ENCODE measurements around the gene PNCK.

DNA sequence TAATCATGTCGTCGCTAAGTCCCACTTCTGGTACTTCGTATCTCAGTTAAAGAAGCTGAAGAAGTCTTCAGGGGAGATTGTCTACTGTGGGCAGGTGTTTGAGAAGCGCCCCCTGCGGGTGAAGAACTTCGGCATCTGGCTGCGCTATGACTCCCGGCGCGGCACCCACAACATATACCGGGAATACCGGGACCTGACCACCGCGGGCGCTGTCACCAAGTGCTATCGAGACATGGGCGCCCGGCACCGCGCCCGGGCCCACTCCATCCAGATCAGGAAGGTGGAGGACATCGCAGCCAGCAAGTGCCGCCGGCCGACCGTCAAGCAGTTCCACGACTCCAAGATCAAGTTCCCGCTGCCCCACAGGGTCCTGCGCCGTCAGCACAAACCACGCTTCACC, 11.3 kb downstream of the PNCK start:
- TF ChIP-seq SNAI2 (CRISPR knock-in tag; IDR thresholded peaks at IDR 0.05) (no peak), PATZ1 (CRISPR knock-in tag; IDR thresholded peaks at IDR 0.05; ENCODE audit: borderline replicate concordance) (no peak), BACH2 (CRISPR knock-in tag; IDR thresholded peaks at IDR 0.05; ENCODE audit: borderline replicate concordance) (no peak), TCF4 (CRISPR knock-in tag; IDR thresholded peaks at IDR 0.05; ENCODE audit: borderline replicate concordance) (no peak), ARNTL (CRISPR knock-in tag; IDR thresholded peaks at IDR 0.05; ENCODE audit: borderline replicate concordance, low read depth) (no peak), ZFP3 (CRISPR knock-in tag; IDR thresholded peaks at IDR 0.05) (no peak), ZFP30 (CRISPR knock-in tag; IDR thresholded peaks at IDR 0.05) (no peak), CSDC2 (CRISPR knock-in tag; IDR thresholded peaks at IDR 0.05) (no peak), RARB (CRISPR knock-in tag; IDR thresholded peaks at IDR 0.05) (no peak), ZC3H10 (CRISPR knock-in tag; IDR thresholded peaks at IDR 0.05) (no peak)
- TF ChIP-seq, protein P1, sequence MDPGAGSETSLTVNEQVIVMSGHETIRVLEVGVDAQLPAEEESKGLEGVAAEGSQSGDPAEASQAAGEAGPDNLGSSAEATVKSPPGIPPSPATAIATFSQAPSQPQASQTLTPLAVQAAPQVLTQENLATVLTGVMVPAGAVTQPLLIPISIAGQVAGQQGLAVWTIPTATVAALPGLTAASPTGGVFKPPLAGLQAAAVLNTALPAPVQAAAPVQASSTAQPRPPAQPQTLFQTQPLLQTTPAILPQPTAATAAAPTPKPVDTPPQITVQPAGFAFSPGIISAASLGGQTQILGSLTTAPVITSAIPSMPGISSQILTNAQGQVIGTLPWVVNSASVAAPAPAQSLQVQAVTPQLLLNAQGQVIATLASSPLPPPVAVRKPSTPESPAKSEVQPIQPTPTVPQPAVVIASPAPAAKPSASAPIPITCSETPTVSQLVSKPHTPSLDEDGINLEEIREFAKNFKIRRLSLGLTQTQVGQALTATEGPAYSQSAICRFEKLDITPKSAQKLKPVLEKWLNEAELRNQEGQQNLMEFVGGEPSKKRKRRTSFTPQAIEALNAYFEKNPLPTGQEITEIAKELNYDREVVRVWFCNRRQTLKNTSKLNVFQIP (CRISPR knock-in tag; IDR thresholded peaks at IDR 0.05; ENCODE audit: borderline replicate concordance, low read depth): no peak
- TF ChIP-seq, protein P2, sequence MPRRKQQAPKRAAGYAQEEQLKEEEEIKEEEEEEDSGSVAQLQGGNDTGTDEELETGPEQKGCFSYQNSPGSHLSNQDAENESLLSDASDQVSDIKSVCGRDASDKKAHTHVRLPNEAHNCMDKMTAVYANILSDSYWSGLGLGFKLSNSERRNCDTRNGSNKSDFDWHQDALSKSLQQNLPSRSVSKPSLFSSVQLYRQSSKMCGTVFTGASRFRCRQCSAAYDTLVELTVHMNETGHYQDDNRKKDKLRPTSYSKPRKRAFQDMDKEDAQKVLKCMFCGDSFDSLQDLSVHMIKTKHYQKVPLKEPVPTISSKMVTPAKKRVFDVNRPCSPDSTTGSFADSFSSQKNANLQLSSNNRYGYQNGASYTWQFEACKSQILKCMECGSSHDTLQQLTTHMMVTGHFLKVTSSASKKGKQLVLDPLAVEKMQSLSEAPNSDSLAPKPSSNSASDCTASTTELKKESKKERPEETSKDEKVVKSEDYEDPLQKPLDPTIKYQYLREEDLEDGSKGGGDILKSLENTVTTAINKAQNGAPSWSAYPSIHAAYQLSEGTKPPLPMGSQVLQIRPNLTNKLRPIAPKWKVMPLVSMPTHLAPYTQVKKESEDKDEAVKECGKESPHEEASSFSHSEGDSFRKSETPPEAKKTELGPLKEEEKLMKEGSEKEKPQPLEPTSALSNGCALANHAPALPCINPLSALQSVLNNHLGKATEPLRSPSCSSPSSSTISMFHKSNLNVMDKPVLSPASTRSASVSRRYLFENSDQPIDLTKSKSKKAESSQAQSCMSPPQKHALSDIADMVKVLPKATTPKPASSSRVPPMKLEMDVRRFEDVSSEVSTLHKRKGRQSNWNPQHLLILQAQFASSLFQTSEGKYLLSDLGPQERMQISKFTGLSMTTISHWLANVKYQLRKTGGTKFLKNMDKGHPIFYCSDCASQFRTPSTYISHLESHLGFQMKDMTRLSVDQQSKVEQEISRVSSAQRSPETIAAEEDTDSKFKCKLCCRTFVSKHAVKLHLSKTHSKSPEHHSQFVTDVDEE (CRISPR knock-in tag; IDR thresholded peaks at IDR 0.05): no peak
- TF ChIP-seq, protein P3, sequence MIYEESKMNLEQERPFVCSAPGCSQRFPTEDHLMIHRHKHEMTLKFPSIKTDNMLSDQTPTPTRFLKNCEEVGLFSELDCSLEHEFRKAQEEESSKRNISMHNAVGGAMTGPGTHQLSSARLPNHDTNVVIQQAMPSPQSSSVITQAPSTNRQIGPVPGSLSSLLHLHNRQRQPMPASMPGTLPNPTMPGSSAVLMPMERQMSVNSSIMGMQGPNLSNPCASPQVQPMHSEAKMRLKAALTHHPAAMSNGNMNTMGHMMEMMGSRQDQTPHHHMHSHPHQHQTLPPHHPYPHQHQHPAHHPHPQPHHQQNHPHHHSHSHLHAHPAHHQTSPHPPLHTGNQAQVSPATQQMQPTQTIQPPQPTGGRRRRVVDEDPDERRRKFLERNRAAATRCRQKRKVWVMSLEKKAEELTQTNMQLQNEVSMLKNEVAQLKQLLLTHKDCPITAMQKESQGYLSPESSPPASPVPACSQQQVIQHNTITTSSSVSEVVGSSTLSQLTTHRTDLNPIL (CRISPR knock-in tag; IDR thresholded peaks at IDR 0.05; ENCODE audit: low read depth): no peak
- TF ChIP-seq, protein P4, sequence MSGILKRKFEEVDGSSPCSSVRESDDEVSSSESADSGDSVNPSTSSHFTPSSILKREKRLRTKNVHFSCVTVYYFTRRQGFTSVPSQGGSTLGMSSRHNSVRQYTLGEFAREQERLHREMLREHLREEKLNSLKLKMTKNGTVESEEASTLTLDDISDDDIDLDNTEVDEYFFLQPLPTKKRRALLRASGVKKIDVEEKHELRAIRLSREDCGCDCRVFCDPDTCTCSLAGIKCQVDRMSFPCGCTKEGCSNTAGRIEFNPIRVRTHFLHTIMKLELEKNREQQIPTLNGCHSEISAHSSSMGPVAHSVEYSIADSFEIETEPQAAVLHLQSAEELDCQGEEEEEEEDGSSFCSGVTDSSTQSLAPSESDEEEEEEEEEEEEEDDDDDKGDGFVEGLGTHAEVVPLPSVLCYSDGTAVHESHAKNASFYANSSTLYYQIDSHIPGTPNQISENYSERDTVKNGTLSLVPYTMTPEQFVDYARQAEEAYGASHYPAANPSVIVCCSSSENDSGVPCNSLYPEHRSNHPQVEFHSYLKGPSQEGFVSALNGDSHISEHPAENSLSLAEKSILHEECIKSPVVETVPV (CRISPR knock-in tag; IDR thresholded peaks at IDR 0.05): no peak
